ENCODE data around the gene GALNT9. TPM values are rescaled to one million over a fixed set of nuclear protein-coding genes. Genes with fewer than 3 reads are reported as not detected.

Gene GALNT9
- total and polyA plus RNA-seq, 2 donors (not counting 1 experiment from before 2014, with no cell fraction given), result 0.71 to 2.4 TPM

DNA sequence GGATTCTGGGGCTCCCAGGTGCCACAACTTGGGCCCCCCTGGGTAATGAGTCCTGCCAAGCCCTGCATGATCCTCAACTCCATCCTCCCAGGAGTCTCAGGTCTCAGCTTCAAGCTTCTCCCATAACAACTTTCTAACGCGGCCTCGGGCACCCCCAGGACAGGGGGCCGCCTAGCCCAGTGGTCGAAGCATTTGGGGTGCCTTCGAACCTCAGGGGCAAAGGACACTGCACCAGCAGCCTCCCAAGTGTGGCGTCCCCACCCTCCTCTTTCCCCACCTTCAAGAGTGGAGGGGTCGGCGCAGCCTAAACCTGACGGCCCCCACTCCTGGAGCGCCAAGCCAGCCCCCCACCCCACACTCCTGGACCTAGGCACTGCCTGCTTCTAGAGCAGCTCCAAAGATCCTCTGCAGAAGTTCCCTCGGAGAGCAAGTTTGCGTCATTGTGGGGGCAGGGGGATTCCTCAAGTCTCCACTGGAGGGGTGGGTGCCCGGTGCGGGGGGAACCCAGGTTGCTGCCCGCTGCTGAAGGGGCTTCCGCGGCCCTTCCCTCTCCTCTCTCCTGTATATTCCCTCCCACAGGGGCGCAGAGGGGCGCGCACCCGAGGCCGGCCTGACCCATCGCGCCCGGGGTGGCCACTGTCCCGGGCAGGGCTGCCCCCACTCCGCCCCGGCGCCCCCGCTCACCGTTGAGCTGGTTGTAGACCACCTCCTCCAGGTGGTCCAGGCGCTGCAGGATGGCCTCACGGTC, 933 bp downstream of the GALNT9 start:
- DNase-seq, result no peak
- H3K27me3 ChIP-seq (replicated peaks in 1 of 4; ENCODE audit: control extremely low read depth in 1 of 4, control insufficient read depth in 3 of 4, insufficient read depth in 4 of 4, low read length in 3 of 4), result peaks cover 0 to 25% (median 12%) of the 10 kb centered on the region in 4 experiments
- H3K4me3 Mint-ChIP-seq, result no peak overlapping the region
- H3K9me3 Mint-ChIP-seq (ENCODE audit: insufficient read depth), result no peaks in the 10 kb centered on the region
- intact Hi-C loops (cut with micrococcal nuclease), result no loop called here
- H3K79me2 ChIP-seq (ENCODE audit: control insufficient read depth, insufficient read depth, low read length), result no peaks in the 10 kb centered on the region
- no peaks in the 10 kb centered on the region for H3K4me1 Mint-ChIP-seq
- TF ChIP-seq, protein P1, sequence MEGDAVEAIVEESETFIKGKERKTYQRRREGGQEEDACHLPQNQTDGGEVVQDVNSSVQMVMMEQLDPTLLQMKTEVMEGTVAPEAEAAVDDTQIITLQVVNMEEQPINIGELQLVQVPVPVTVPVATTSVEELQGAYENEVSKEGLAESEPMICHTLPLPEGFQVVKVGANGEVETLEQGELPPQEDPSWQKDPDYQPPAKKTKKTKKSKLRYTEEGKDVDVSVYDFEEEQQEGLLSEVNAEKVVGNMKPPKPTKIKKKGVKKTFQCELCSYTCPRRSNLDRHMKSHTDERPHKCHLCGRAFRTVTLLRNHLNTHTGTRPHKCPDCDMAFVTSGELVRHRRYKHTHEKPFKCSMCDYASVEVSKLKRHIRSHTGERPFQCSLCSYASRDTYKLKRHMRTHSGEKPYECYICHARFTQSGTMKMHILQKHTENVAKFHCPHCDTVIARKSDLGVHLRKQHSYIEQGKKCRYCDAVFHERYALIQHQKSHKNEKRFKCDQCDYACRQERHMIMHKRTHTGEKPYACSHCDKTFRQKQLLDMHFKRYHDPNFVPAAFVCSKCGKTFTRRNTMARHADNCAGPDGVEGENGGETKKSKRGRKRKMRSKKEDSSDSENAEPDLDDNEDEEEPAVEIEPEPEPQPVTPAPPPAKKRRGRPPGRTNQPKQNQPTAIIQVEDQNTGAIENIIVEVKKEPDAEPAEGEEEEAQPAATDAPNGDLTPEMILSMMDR (IDR thresholded peaks at IDR 0.05), result no peak
- TF ChIP-seq EZH2 (IDR thresholded peaks at IDR 0.05; ENCODE audit: borderline replicate concordance, insufficient read depth, low read depth, low read length, poor library complexity, severe bottlenecking), result no peak
- no peak overlapping the region for H3K27ac Mint-ChIP-seq
- ChIA-PET CTCF (no interaction called here), POLR2A (no interaction called here)
- peaks cover 32% of the 10 kb centered on the region for H3K27me3 Mint-ChIP-seq
- H3K36me3 ChIP-seq (replicated peaks in 1 of 2; ENCODE audit: control extremely low read depth in 1 of 2, control insufficient read depth in 1 of 2, extremely low read depth in 1 of 2, insufficient read depth in 2 of 2, low read length in 1 of 2), result no peaks in the 10 kb centered on the region
- H3K9ac ChIP-seq (ENCODE audit: low read length), result no peak overlapping the region
- ATAC-seq (ENCODE audit: low read depth), result no peak
- peaks cover 0 to 16% (median 0%) of the 10 kb centered on the region in 3 donors for H3K9me3 ChIP-seq (ENCODE audit: control extremely low read depth in 1 of 3, control insufficient read depth in 2 of 3, insufficient read depth in 1 of 3, low read length in 2 of 3)
- WGBS (ENCODE audit: insufficient coverage), result 57% methylated on average over 27 of the region's 34 CpGs
- H3K4me3 ChIP-seq (ENCODE audit: control extremely low read depth in 1 of 5, extremely low read depth in 1 of 5, insufficient read depth in 1 of 5, low read depth in 2 of 5, low read length in 4 of 5), result no peak overlapping the region
- no peaks in the 10 kb centered on the region for H4K20me1 ChIP-seq (ENCODE audit: control insufficient read depth, insufficient read depth, low read length, poor library complexity, severe bottlenecking)
- no peak overlapping the region for H2AFZ ChIP-seq (ENCODE audit: insufficient read depth, low read depth, low read length, poor library complexity, severe bottlenecking)
- H3K27ac ChIP-seq (ENCODE audit: low read length in 2 of 2), result no peak overlapping the region
- H3K4me2 ChIP-seq (replicated peaks; ENCODE audit: low read depth, low read length, poor library complexity, severe bottlenecking), result no peak overlapping the region
- H3K4me1 ChIP-seq (ENCODE audit: control insufficient read depth in 2 of 2, insufficient read depth in 2 of 2, low read length in 2 of 2), result peaks cover 6 to 11% of the 10 kb centered on the region in 2 donors

All from B cell (primary cell).